ENCODE results near the gene VILL. TPM values are rescaled to one million over a fixed set of nuclear protein-coding genes. Genes with fewer than 3 reads are reported as not detected.
A peak's percentile ranks its signal among the peaks of the same experiment; 100 is the strongest.

VILL gene
- total and polyA plus RNA-seq, 5 experiments from 2014 or later, result 12.3 to 41.9 (median 21.6) TPM

DNA sequence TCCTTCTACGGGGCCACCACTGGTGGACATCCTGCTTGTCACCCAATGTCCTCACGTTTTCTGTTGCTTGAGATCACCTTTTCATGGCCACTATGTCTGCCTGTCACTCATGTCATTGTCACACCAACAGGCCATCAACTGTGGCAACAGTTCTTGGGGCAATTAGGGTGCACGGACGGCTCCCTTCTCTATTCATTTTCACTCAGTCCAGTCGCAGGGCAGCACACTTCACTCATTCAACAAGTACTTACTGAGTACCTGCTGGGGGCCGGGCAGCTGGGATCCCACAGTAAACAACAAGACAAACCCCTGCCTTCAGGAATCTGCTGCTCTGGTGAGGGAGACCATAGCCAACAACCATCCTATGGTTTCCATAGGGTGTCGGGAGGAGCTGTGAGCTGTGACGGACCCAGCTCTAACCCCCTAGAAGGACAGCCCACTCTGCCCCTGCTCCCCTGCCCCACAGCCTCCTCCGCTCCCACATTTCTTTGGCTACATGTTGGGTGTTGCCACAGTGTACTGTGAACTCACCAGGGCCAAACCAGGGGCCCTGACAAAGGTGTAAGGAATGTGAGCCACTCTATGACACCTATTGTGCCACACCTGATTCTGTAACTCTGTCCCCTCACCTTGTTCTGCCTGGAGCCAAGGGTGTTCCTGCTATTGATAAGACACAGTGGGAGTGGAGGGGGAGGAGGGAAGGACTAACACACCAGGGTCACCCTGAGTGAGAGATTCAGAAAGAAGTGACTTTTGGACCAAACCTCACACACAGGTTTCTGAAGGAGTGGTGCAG, 1.9 kb downstream of the VILL start:
- H3K27me3 Mint-ChIP-seq, result no peaks in the 10 kb centered on the region
- no peak for ATAC-seq
- peaks cover 27 to 53% (median 46%) of the 10 kb centered on the region in 4 donors for H3K4me1 Mint-ChIP-seq
- no peak for DNase-seq
- no peaks in the 10 kb centered on the region for H3K9me3 Mint-ChIP-seq
- H3K27ac Mint-ChIP-seq, result peak overlapping the region in 9 of 10 donors; percentile 52 to 98 (median 97)
- peak overlapping the region in 8 of 10 donors; percentile 39 to 98 (median 96) for H3K4me3 Mint-ChIP-seq
- POLR2A ChIA-PET, result no interaction called here
- peaks cover 0 to 8% (median 8%) of the 10 kb centered on the region in 3 donors for H3K36me3 Mint-ChIP-seq

GRCh38 chr3:37993067-37993455, 2.5 kb downstream of the VILL start:
- peak overlapping the region; percentile 94 to 98 (median 97) for H3K27ac Mint-ChIP-seq
- peaks cover 26 to 54% (median 50%) of the 10 kb centered on the region in 4 donors for H3K4me1 Mint-ChIP-seq
- POLR2A ChIA-PET, result no interaction called here
- H3K36me3 Mint-ChIP-seq, result peaks cover 0 to 8% (median 8%) of the 10 kb centered on the region in 3 donors
- ATAC-seq (no peak), DNase-seq (no peak)
- H3K27me3 Mint-ChIP-seq, result no peaks in the 10 kb centered on the region
- H3K4me3 Mint-ChIP-seq, result peak overlapping the region; percentile 92 to 98 (median 94)
- H3K9me3 Mint-ChIP-seq, result no peaks in the 10 kb centered on the region

DNA sequence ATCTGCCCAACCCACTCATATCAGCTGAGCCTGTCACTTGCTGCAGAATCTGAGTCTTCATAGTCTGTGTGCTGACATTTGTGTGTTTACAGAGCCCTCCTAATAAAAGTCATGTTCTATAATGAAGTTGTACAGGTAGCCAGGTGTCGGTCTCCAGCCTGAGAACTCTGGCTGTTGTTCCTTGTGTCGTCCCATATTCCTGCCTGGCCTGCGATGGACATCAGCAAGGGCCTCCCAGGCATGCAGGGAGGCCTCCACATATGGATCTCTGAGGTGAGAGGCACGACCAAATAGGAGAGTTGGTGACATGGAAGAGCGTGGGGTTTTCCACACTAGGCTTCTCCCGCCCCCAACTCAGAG, 2.9 kb downstream of the VILL start:
- H3K27me3 Mint-ChIP-seq, result no peaks in the 10 kb centered on the region
- DNase-seq (no peak), ATAC-seq (no peak)
- peaks cover 27 to 55% (median 53%) of the 10 kb centered on the region in 4 donors for H3K4me1 Mint-ChIP-seq
- H3K27ac Mint-ChIP-seq, result peak overlapping the region; percentile 94 to 98 (median 97)
- POLR2A ChIA-PET, result no interaction called here
- H3K9me3 Mint-ChIP-seq, result no peaks in the 10 kb centered on the region
- H3K4me3 Mint-ChIP-seq, result peak overlapping the region; percentile 92 to 98 (median 94)
- H3K36me3 Mint-ChIP-seq, result peaks cover 0 to 8% (median 8%) of the 10 kb centered on the region in 3 donors

- peaks cover 29 to 58% (median 57%) of the 10 kb centered on the region in 4 donors for H3K4me1 Mint-ChIP-seq
- no peaks in the 10 kb centered on the region for H3K9me3 Mint-ChIP-seq
- POLR2A ChIA-PET, result interaction anchor here (0.7 kb wide), 2 partner anchors 143 to 172 kb away, joined by 3 to 4 read pairs; partner anchors contain the start of genes ACAA1 and OXSR1
- no peaks in the 10 kb centered on the region for H3K27me3 Mint-ChIP-seq
- ATAC-seq (peak; percentile 65 to 74), DNase-seq (peak; percentile 26 to 77 (median 50))
- peak overlapping the region; percentile 92 to 98 (median 94) for H3K4me3 Mint-ChIP-seq
- H3K27ac Mint-ChIP-seq, result peak overlapping the region; percentile 94 to 98 (median 97)
- H3K36me3 Mint-ChIP-seq, result peaks cover 0 to 8% (median 8%) of the 10 kb centered on the region in 3 donors
These were observed 3.4 kb downstream of the VILL start for GRCh38 chr3:37993820-37994638.

DNA sequence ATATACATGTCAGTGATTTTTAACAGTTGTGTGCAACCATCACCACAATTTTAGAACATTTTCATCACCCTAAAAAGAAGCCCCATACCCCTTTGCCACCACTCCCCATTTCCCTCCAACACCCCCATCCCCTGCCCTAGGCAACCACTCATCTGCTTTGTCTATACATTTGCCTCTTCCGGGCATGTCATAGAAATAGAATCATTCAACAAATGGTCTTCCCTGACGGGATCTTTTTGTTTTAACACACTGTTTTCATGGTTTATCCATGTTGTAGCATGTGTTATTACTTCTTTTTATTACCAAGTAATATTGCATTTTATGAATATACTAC, 4.0 kb downstream of the VILL start:
- Mint-ChIP-seq H3K4me3 (peak overlapping the region; percentile 92 to 98 (median 94)), H3K27me3 (no peaks in the 10 kb centered on the region), H3K36me3 (peaks cover 0 to 9% (median 8%) of the 10 kb centered on the region in 3 donors), H3K27ac (peak overlapping the region; percentile 94 to 98 (median 97)), H3K9me3 (no peaks in the 10 kb centered on the region), H3K4me1 (peaks cover 34 to 64% (median 63%) of the 10 kb centered on the region in 4 donors)
- ATAC-seq, result peak; percentile 3 to 6
- DNase-seq, result no peak
- POLR2A ChIA-PET, result interaction anchor here (0.7 kb wide), 2 partner anchors 142 to 171 kb away, joined by 3 to 4 read pairs; partner anchors contain the start of genes ACAA1 and OXSR1

DNA sequence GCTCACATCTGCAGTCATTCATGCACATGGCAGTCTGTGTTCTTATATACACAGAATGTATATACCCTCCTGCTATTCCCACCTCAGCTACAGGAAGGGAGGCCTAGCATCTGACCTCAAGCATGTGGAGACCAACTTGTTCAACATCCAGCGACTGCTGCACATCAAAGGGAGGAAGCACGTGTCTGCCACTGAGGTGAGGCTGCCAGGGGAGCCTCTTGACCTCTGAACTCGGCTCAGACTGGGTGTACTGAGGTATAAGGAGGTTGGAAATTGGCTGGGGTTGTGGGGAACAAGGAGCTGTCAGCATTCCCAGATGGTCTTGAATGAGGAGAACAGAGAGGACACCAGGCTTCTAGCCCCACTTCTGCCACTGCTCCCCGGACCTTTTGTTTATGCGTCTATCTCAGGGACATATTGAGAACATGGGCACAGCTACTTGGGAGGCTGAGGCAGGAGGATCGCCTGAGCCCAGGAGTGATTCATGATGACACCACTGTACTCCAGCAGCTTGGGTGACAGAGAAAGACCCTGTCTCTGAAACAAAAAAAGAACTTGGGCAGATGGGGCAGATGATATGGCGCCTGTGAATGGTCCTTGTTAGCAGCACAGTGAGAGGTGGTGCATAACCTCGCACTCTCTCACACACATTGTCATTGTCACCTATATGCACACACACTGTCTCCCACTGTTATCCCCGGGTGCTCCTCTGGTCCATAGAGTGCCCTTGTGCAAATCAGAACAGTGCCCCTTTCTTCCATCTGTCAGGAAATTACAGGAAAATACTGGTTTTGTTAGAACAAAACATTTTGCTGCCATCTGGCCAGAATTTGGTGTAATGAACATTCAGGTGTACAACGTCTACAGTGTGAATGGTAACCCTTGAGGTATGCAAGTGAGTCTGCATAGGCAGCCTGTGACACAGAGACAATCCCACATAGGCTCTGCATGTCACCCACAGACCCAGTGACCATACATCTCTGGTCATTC, 5.4 kb downstream of the VILL start:
- POLR2A ChIA-PET, result interaction anchor here (1.5 to 1.6 kb wide), 2 partner anchors 43 to 169 kb away, joined by 6 to 9 read pairs; partner anchors contain the start of genes DLEC1 and OXSR1
- peaks cover 0 to 21% (median 8%) of the 10 kb centered on the region in 3 donors for H3K36me3 Mint-ChIP-seq
- peak overlapping the region; percentile 92 to 98 (median 94) for H3K4me3 Mint-ChIP-seq
- peak in 1 of 2 donors; percentile 13 for ATAC-seq
- peaks cover 37 to 68% (median 64%) of the 10 kb centered on the region in 4 donors for H3K4me1 Mint-ChIP-seq
- H3K27me3 Mint-ChIP-seq, result no peaks in the 10 kb centered on the region
- no peaks in the 10 kb centered on the region for H3K9me3 Mint-ChIP-seq
- DNase-seq, result peak in 5 of 10 donors; percentile 28 to 65 (median 34)
- H3K27ac Mint-ChIP-seq, result peak overlapping the region; percentile 79 to 98 (median 97)

GRCh38 chr3:37996785-37997301, 6.3 kb downstream of the VILL start:
- peaks cover 0 to 27% (median 8%) of the 10 kb centered on the region in 3 donors for H3K36me3 Mint-ChIP-seq
- H3K27ac Mint-ChIP-seq, result peak overlapping the region; percentile 79 to 98 (median 94)
- peak overlapping the region in 9 of 10 donors; percentile 62 to 95 (median 72) for H3K4me3 Mint-ChIP-seq
- peaks cover 37 to 68% (median 64%) of the 10 kb centered on the region in 4 donors for H3K4me1 Mint-ChIP-seq
- POLR2A ChIA-PET, result interaction anchor here (0.6 to 1.6 kb wide), 5 partner anchors 15 to 169 kb away, joined by 3 to 9 read pairs (median 5); partner anchors contain the start of genes DLEC1 and OXSR1
- DNase-seq, result peak; percentile 58 to 87 (median 77)
- peak; percentile 33 to 65 for ATAC-seq
- no peaks in the 10 kb centered on the region for H3K9me3 Mint-ChIP-seq
- no peaks in the 10 kb centered on the region for H3K27me3 Mint-ChIP-seq

DNA sequence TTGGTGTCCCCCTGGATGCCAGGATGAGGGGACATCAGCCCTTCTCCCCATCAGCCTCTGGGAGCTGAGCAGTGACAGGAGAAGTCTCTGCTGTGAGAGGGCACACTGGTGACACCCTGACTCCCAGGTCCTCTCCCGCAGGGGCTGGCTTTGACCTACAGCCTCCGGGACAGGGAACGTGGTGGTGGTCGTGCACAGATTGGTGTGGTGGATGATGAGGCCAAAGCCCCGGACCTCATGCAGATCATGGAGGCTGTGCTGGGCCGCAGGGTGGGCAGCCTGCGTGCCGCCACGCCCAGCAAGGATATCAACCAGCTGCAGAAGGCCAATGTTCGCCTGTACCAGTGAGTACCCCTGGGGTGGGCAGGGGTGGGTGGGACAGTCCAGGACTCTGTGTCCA, 6.8 kb downstream of the VILL start:
- Mint-ChIP-seq H3K4me3 (peak overlapping the region in 1 of 10 donors; percentile 95), H3K27me3 (no peaks in the 10 kb centered on the region), H3K36me3 (peaks cover 0 to 30% (median 8%) of the 10 kb centered on the region in 3 donors), H3K9me3 (no peaks in the 10 kb centered on the region), H3K4me1 (peaks cover 37 to 68% (median 63%) of the 10 kb centered on the region in 4 donors), H3K27ac (peak overlapping the region in 7 of 10 donors; percentile 90 to 98 (median 94))
- ATAC-seq, result no peak
- peak in 1 of 10 donors; percentile 61 for DNase-seq
- POLR2A ChIA-PET, result interaction anchor here (0.6 to 1.6 kb wide), 5 partner anchors 15 to 168 kb away, joined by 3 to 9 read pairs (median 5); partner anchors contain the start of genes DLEC1 and OXSR1

DNA sequence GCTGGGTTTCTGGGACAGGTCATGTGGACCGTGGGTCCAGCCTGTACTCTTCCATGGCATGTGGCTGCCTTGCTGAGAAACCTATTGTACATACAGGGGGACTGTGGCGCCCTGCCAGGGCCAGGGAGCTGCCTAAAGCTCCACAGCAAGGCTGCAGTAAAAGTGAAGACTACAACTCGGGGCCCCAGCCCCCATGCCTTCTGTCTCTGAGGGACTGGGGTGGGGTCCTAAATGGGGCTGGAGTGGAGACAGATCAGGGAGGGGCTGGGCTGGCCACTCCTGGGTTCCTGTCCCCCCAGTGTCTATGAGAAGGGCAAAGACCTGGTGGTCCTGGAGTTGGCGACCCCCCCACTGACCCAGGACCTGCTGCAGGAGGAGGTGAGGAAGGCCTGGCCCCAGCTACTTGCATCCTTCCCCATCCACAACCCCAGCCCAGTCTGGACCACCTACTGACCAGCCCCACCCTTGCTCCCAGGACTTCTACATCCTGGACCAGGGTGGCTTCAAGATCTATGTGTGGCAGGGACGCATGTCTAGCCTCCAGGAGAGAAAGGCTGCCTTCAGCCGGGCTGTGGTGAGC, 7.3 kb downstream of the VILL start:
- ATAC-seq (no peak), DNase-seq (peak in 1 of 10 donors; percentile 62)
- no peaks in the 10 kb centered on the region for H3K9me3 Mint-ChIP-seq
- peaks cover 0 to 30% (median 8%) of the 10 kb centered on the region in 3 donors for H3K36me3 Mint-ChIP-seq
- peak overlapping the region in 9 of 10 donors; percentile 74 to 86 (median 81) for H3K4me3 Mint-ChIP-seq
- POLR2A ChIA-PET, result interaction anchor here (0.6 to 1.6 kb wide), 3 partner anchors 41 to 167 kb away, joined by 3 to 9 read pairs (median 6); partner anchors contain the start of genes DLEC1 and OXSR1
- H3K4me1 Mint-ChIP-seq, result peaks cover 37 to 70% (median 64%) of the 10 kb centered on the region in 4 donors
- peak overlapping the region; percentile 94 to 98 (median 95) for H3K27ac Mint-ChIP-seq
- H3K27me3 Mint-ChIP-seq, result no peaks in the 10 kb centered on the region

DNA sequence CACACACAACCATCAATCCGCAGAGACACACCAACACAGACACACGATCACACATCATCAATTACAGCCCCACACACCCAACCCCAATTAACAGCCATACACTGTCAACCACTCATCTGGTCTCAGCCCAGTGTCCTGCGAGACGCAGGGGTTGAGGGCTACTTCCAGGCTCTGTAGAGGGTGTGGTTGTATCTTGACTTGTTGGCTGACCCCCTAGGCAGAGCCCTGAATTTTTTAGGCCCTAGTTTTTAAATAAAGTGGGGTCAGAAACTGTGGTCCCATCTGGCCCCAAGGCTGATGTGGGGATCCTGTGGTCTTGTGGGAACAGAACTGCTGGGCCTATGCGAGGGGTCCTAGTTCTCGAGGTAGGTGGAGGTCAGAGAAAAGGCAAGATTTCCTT, 9.2 kb downstream of the VILL start:
- Mint-ChIP-seq H3K27me3 (no peaks in the 10 kb centered on the region), H3K27ac (peak overlapping the region in 7 of 10 donors; percentile 32 to 97 (median 85)), H3K36me3 (peaks cover 0 to 34% (median 8%) of the 10 kb centered on the region in 3 donors), H3K4me1 (peaks cover 39 to 66% (median 56%) of the 10 kb centered on the region in 4 donors), H3K9me3 (no peaks in the 10 kb centered on the region), H3K4me3 (peak overlapping the region in 6 of 10 donors; percentile 51 to 86 (median 68))
- POLR2A ChIA-PET, result no interaction called here
- DNase-seq (no peak), ATAC-seq (no peak)
